ENCODE measurements around the gene ASIC1.

ASIC1 gene

GRCh38 chr12:50085615-50086072 is 28.2 kb downstream of the ASIC1 start:
- peak in 1 of 14 donors; percentile 73 for DNase-seq

GRCh38 chr12:50086148-50086547 is 28.8 kb downstream of the ASIC1 start:
- peak in 1 of 14 donors; percentile 18 for DNase-seq

- no peak for DNase-seq
Measured at GRCh38 chr12:50087151-50087550, 29.8 kb downstream of the ASIC1 start.

- DNase-seq: no peak
Measured at GRCh38 chr12:50087995-50088394, 30.6 kb downstream of the ASIC1 start.

- DNase-seq: peak in 7 of 14 donors; percentile 11 to 57 (median 15)
Measured at GRCh38 chr12:50088577-50089335, 31.4 kb downstream of the ASIC1 start.

GRCh38 chr12:50089730-50090129 is 32.3 kb downstream of the ASIC1 start:
- no peak for DNase-seq

- DNase-seq: no peak
Measured at GRCh38 chr12:50090391-50090790, 33.0 kb downstream of the ASIC1 start.

GRCh38 chr12:50097952-50098351 is 40.6 kb downstream of the ASIC1 start:
- DNase-seq: no peak

- DNase-seq: no peak
Measured at GRCh38 chr12:50099302-50100008, 42.1 kb downstream of the ASIC1 start.

- DNase-seq: no peak
Measured at GRCh38 chr12:50100561-50100960, 43.2 kb downstream of the ASIC1 start.

GRCh38 chr12:50101663-50102062 is 44.3 kb downstream of the ASIC1 start:
- DNase-seq: peak in 1 of 14 donors; percentile 35

GRCh38 chr12:50102131-50102531 is 44.7 kb downstream of the ASIC1 start:
- DNase-seq: peak in 7 of 14 donors; percentile 40 to 82 (median 54)

- peak in 4 of 14 donors; percentile 46 to 68 (median 56) for DNase-seq
Measured at GRCh38 chr12:50102646-50103309, 45.4 kb downstream of the ASIC1 start.

- DNase-seq: no peak
Measured at GRCh38 chr12:50103351-50103750, 46.0 kb downstream of the ASIC1 start.

- DNase-seq: peak in 12 of 14 donors; percentile 12 to 84 (median 52)
Measured at GRCh38 chr12:50103767-50104321, 46.4 kb downstream of the ASIC1 start, which contains the start of gene GPD1. TSS of gene GPD1 (plus strand) at chr12:50104008. CDS start at chr12:50104051, 43 bp downstream.

- DNase-seq: peak in 3 of 14 donors; percentile 40 to 60 (median 48)
Measured at GRCh38 chr12:50104417-50105366, 47.3 kb downstream of the ASIC1 start.

- peak in 2 of 14 donors; percentile 32 to 50 for DNase-seq
Measured at GRCh38 chr12:50105913-50106450, 48.6 kb downstream of the ASIC1 start.

- no peak for DNase-seq
Measured at GRCh38 chr12:50106907-50107306, 49.5 kb downstream of the ASIC1 start.

- DNase-seq: no peak
Measured at GRCh38 chr12:50107416-50108268, 50.2 kb downstream of the ASIC1 start.

GRCh38 chr12:50109319-50109718 is 51.9 kb downstream of the ASIC1 start:
- no peak for DNase-seq
